Measurements from ENCODE around the gene OR2J1.

Gene OR2J1

DNA sequence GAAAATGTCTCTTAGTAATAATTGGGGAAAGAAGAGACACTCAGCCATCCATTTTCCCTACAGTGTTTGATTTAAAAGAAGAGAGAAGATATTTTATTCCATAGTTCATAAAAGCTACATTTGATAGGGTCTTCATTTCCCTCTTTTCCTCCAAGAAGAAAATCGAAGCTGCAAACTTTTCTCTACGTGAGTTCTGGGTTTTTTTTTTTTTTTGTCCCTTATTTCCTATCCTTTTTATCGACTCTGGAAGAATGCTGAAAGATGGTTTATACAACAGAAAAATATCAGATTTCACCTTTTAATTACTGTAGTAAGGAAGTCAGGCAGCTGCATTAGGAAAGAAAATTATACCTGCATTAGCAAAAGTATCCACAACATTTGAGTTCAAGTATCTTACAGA, at the start of gene OR2J1:
Gene OR2J1, plus strand, starts transcription at position 301 of the 400 bp plus-strand sequence. CDS start 1,453 bp downstream, outside the sequence.
- TF ChIP-seq CTCF (IDR thresholded peaks at IDR 0.05; ENCODE audit: extremely low read depth, missing control alignments): no peak
- no peak for DNase-seq (ENCODE audit: low spot score)

GRCh38 chr6:29051680-29052079, 47.6 kb upstream of the OR2J1 start:
- no peak for TF ChIP-seq CTCF (IDR thresholded peaks at IDR 0.05; ENCODE audit: extremely low read depth, missing control alignments)
- no peak for DNase-seq (ENCODE audit: low spot score)

- peak; percentile 10 for TF ChIP-seq CTCF (IDR thresholded peaks at IDR 0.05; ENCODE audit: extremely low read depth, missing control alignments)
- peak; percentile 16 for DNase-seq (ENCODE audit: low spot score)
Observed at GRCh38 chr6:29071831-29072723, 27.2 kb upstream of the OR2J1 start.

DNA sequence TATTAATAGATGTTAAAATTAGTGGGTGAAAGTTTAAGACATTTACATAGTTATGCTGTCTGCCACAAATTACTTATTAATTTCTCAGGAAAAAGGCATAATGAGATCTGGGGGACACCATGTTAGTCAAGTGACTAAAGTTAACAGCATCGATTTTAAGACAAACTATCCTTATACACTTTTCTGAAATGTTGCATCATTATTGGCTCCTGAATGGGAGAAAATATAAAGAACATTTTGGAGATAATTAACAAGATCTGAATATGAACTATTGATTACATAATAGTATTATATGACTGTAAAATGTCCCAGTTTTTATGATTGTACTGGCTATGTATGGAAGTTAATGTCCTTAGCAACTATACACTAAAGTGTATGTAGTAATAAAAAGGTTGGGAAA, 20.1 kb upstream of the OR2J1 start:
- no peak for TF ChIP-seq CTCF (IDR thresholded peaks at IDR 0.05; ENCODE audit: extremely low read depth, missing control alignments)
- DNase-seq (ENCODE audit: low spot score): no peak

- DNase-seq (ENCODE audit: low spot score): no peak
- no peak for TF ChIP-seq CTCF (IDR thresholded peaks at IDR 0.05; ENCODE audit: extremely low read depth, missing control alignments)
Observed at GRCh38 chr6:29081312-29081711, 18.0 kb upstream of the OR2J1 start.

GRCh38 chr6:29082457-29082856, 16.8 kb upstream of the OR2J1 start:
- DNase-seq (ENCODE audit: low spot score): no peak
- no peak for TF ChIP-seq CTCF (IDR thresholded peaks at IDR 0.05; ENCODE audit: extremely low read depth, missing control alignments)

DNA sequence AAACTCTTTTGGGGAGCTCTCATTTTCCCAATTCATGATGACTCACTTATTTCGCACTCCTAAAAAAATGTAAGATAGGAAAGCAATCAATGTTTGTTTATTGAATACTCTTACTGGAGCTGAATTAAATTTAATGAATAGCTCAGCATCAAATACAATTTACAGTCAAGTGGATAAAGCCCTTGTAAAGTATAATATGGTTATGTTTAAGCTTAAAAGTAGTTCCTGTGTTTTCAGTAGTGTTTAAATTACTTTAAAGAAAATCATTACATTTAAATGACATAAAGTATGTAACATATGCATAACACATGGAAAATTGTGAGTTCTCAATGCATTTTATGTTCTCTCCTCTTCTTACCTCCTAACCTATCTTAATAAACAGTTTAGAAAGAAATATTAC, 12.1 kb upstream of the OR2J1 start, which contains the start of gene OR2B3:
Gene OR2B3, minus strand, starts transcription at position 101 of the 400 bp plus-strand sequence. Its CDS starts 65 bp downstream, at position 36.
- no peak for DNase-seq (ENCODE audit: low spot score)
- TF ChIP-seq CTCF (IDR thresholded peaks at IDR 0.05; ENCODE audit: extremely low read depth, missing control alignments): no peak

Measured in GM20000 (cell line).